ENCODE measurements around the gene P2RX4. TPM values are rescaled to one million over a fixed set of nuclear protein-coding genes. Genes with fewer than 3 reads are reported as not detected.
"Not testable (repeated sequence)": the region's sequence is repeated elsewhere in the genome, so short reads cannot be mapped to it uniquely, and the experiment has no call there.

P2RX4 gene
- total RNA-seq, 1 donor from 2014 or later, result 55.8 TPM

- no peaks in the 10 kb centered on the region for H3K4me1 ChIP-seq
- peaks cover 79% of the 10 kb centered on the region for H3K36me3 ChIP-seq
- ATAC-seq, result peak; percentile 53
- intact Hi-C loops (cut with DNase I), result no loop called here
- H3K4me3 ChIP-seq, result no peak overlapping the region
- H3K9me3 ChIP-seq, result no peaks in the 10 kb centered on the region
- DNase-seq, result no peak
- H3K27me3 ChIP-seq, result no peaks in the 10 kb centered on the region
- H3K27ac ChIP-seq, result no peak overlapping the region
- TF ChIP-seq, protein P1, sequence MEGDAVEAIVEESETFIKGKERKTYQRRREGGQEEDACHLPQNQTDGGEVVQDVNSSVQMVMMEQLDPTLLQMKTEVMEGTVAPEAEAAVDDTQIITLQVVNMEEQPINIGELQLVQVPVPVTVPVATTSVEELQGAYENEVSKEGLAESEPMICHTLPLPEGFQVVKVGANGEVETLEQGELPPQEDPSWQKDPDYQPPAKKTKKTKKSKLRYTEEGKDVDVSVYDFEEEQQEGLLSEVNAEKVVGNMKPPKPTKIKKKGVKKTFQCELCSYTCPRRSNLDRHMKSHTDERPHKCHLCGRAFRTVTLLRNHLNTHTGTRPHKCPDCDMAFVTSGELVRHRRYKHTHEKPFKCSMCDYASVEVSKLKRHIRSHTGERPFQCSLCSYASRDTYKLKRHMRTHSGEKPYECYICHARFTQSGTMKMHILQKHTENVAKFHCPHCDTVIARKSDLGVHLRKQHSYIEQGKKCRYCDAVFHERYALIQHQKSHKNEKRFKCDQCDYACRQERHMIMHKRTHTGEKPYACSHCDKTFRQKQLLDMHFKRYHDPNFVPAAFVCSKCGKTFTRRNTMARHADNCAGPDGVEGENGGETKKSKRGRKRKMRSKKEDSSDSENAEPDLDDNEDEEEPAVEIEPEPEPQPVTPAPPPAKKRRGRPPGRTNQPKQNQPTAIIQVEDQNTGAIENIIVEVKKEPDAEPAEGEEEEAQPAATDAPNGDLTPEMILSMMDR (IDR thresholded peaks at IDR 0.05), result no peak
Observed at GRCh38 chr12:121252712-121253345, 42.9 kb downstream of the P2RX4 start.

DNA sequence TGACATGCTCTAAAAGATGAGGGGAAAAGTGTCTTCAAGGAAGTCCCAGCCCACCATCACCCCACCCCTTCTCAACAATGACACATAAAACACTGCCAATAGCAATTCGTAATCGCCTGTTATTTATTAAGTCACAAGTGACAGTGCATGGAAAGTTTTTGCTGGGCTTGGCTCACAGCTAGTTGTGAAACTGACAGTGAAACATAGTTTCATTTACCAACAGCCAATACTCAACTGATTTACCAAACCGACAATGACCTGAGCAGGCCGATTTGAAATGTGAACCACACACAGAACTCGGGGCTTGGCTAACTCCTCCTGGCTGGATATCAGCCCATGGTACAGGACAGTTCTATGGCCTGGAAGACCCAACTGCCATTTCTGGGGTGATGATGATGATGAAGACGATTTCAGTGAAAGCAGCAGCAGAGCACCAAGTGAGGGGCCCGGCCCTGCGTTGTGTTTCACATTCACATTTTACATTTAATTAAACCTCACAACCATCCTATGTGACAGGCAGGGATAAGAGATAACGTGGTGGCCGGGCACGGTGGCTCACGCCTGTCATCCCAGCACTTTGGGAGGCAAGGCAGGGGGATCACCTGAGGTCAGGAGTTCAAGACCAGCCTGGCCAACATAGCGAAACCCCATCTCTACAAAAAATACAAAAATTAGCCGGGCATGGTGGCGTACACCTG is 43.9 kb downstream of the P2RX4 start:
- Histone ChIP-seq H3K4me1 (no peaks in the 10 kb centered on the region), H3K36me3 (peaks cover 72% of the 10 kb centered on the region), H3K27ac (no peak overlapping the region), H3K27me3 (no peaks in the 10 kb centered on the region), H3K4me3 (no peak overlapping the region), H3K9me3 (no peaks in the 10 kb centered on the region)
- no peak for ATAC-seq
- DNase-seq, result no peak
- intact Hi-C loops (cut with DNase I), result no loop called here
- TF ChIP-seq, protein P1 (IDR thresholded peaks at IDR 0.05), result no peak

GRCh38 chr12:121255433-121255832 is 45.5 kb downstream of the P2RX4 start:
- ATAC-seq (no peak), DNase-seq (no peak)
- no peak overlapping the region for H3K27ac ChIP-seq
- no peaks in the 10 kb centered on the region for H3K4me1 ChIP-seq
- no peak overlapping the region for H3K4me3 ChIP-seq
- H3K27me3 ChIP-seq, result no peaks in the 10 kb centered on the region
- TF ChIP-seq, protein P1 (IDR thresholded peaks at IDR 0.05), result no peak
- intact Hi-C loops (cut with DNase I), result no loop called here
- no peaks in the 10 kb centered on the region for H3K9me3 ChIP-seq
- peaks cover 72% of the 10 kb centered on the region for H3K36me3 ChIP-seq

DNA sequence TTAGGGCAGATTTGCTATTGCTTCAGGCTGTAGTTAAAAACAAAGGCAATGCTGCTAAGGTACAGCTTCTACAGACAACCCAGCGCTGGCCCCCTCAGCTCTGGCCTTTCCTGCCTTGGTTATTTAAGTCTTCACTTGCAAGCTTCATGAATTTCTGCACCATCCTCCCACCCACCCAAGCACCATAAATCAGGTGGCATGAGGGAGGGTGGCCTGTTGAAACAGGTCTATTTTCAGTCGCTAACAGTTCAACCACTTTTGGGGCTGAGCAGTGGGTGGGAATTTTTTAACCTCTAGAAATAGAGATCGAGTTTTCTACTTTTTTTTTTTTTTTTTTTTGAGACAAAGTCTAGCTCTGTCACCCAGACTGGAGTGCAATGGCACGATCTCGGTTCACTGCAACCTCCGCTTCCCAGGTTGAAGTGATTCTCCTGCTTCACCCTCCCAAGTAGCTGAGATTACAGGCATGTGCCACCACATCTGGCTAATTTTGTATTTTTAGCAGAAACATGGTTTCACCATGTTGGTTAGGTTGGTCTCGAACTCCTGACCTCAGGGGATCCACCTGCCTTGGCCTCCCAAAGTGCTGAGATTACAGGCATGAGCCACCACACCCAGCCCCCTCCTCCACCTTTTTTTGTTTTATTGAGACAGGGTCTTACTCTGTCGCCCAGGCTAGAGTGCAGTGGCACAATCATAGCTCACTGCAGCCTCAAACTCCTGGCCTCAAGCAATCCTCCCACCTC is 47.9 kb downstream of the P2RX4 start:
- H3K27ac ChIP-seq; H3K27me3 ChIP-seq; H3K9me3 ChIP-seq; H3K4me3 ChIP-seq; ATAC-seq; H3K4me1 ChIP-seq; DNase-seq; intact Hi-C loops (cut with DNase I): not testable (repeated sequence)
- H3K36me3 ChIP-seq, result peaks cover 73% of the 10 kb centered on the region

DNA sequence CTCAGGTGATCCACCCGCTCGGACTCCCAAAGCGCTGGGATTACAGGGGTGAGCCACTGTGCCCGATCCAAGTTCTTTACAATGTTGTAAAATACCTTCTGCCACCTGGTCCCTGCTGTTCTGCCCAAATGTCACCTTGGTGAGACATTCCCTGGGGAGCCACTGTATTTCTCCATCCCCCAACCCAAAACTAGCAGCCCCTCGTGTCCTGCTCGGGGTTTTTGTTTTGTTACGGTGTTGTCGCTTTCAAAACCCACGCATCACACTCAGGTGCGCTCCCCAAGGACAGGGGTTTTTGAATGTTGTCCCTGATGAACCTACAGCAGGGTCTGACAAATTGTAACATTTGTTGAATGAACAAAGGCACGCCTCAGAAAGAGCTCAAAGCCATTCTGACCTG is 49.1 kb downstream of the P2RX4 start:
- Histone ChIP-seq H3K36me3 (peaks cover 74% of the 10 kb centered on the region), H3K27me3 (no peaks in the 10 kb centered on the region), H3K4me3 (no peak overlapping the region), H3K27ac (no peak overlapping the region), H3K4me1 (no peaks in the 10 kb centered on the region), H3K9me3 (no peaks in the 10 kb centered on the region)
- DNase-seq (no peak), ATAC-seq (no peak)
- TF ChIP-seq, protein P1 (IDR thresholded peaks at IDR 0.05), result no peak
- intact Hi-C loops (cut with DNase I), result no loop called here

GRCh38 chr12:121260091-121260490 is 50.2 kb downstream of the P2RX4 start:
- Histone ChIP-seq H3K27me3 (no peaks in the 10 kb centered on the region), H3K4me1 (no peaks in the 10 kb centered on the region), H3K27ac (no peak overlapping the region), H3K9me3 (no peaks in the 10 kb centered on the region), H3K4me3 (no peak overlapping the region), H3K36me3 (peaks cover 68% of the 10 kb centered on the region)
- TF ChIP-seq, protein P1 (IDR thresholded peaks at IDR 0.05), result no peak
- intact Hi-C loops (cut with DNase I), result no loop called here
- no peak for DNase-seq
- ATAC-seq, result no peak
